ENCODE measurements around the gene PAK5. TPM values are rescaled to one million over a fixed set of nuclear protein-coding genes. Genes with fewer than 3 reads are reported as not detected.

The PAK5 gene
- total and polyA plus RNA-seq, 2 experiments from 2014 or later: 0.06 to 0.72 TPM

GRCh38 chr20:9498322-9498721, 340.6 kb downstream of the PAK5 start:
- no peaks in the 10 kb centered on the region for H3K9me3 ChIP-seq (ENCODE audit: low read depth)
- DNase-seq (ENCODE audit: low read depth in 1 of 2, low spot score in 1 of 2): no peak

DNA sequence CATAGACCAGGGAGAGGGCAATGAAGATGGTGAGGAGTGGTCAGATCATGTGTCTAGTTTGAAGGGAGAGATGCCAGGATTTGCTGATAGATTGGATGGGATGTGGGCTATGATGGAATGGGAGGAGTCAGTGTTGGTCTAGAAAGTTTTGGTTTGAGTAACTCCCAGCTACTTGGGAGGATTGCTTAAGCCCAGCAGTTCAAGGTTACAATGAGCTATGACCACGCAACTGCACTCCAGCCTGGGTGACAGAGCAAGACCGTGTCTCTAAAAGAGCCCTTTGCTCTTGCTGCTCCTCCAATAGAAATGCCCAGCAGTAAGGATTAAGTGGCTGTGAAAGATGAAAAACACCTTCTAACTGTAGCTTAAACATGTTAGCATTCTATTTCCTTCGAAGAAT, 342.7 kb downstream of the PAK5 start:
- H3K9me3 ChIP-seq (ENCODE audit: low read depth): no peaks in the 10 kb centered on the region
- peaks cover 13% of the 10 kb centered on the region for H3K27me3 ChIP-seq
- H3K4me1 ChIP-seq (ENCODE audit: low read depth): no peaks in the 10 kb centered on the region
- no peak for TF ChIP-seq CTCF (IDR thresholded peaks at IDR 0.05; ENCODE audit: low read depth, low read length)
- H3K4me3 ChIP-seq: no peak overlapping the region
- no peak overlapping the region for H3K27ac ChIP-seq
- no peak for DNase-seq (ENCODE audit: low read depth in 1 of 2, low spot score in 1 of 2)
- H3K36me3 ChIP-seq: no peaks in the 10 kb centered on the region

More at GRCh38 chr20:9498322-9498721, 340.6 kb downstream of the PAK5 start:
- Histone ChIP-seq H3K27me3 (peaks cover 32% of the 10 kb centered on the region), H3K36me3 (no peaks in the 10 kb centered on the region), H3K27ac (no peak overlapping the region), H3K4me1 (ENCODE audit: low read depth) (no peaks in the 10 kb centered on the region), H3K4me3 (no peak overlapping the region)
- TF ChIP-seq CTCF (IDR thresholded peaks at IDR 0.05; ENCODE audit: low read depth, low read length): no peak

GRCh38 chr20:9495701-9496100, 343.2 kb downstream of the PAK5 start:
- Histone ChIP-seq H3K36me3 (no peaks in the 10 kb centered on the region), H3K4me3 (no peak overlapping the region), H3K27me3 (peaks cover 9% of the 10 kb centered on the region), H3K9me3 (ENCODE audit: low read depth) (no peaks in the 10 kb centered on the region), H3K4me1 (ENCODE audit: low read depth) (no peaks in the 10 kb centered on the region), H3K27ac (no peak overlapping the region)
- no peak for TF ChIP-seq CTCF (IDR thresholded peaks at IDR 0.05; ENCODE audit: low read depth, low read length)
- no peak for DNase-seq (ENCODE audit: low read depth in 1 of 2, low spot score in 1 of 2)

GRCh38 chr20:9493803-9494202, 345.1 kb downstream of the PAK5 start:
- TF ChIP-seq CTCF (IDR thresholded peaks at IDR 0.05; ENCODE audit: low read depth, low read length): no peak
- Histone ChIP-seq H3K27ac (no peak overlapping the region), H3K4me3 (no peak overlapping the region), H3K36me3 (no peaks in the 10 kb centered on the region), H3K27me3 (no peaks in the 10 kb centered on the region), H3K4me1 (ENCODE audit: low read depth) (no peaks in the 10 kb centered on the region), H3K9me3 (ENCODE audit: low read depth) (no peaks in the 10 kb centered on the region)
- DNase-seq (ENCODE audit: low read depth in 1 of 2, low spot score in 1 of 2): no peak

DNA sequence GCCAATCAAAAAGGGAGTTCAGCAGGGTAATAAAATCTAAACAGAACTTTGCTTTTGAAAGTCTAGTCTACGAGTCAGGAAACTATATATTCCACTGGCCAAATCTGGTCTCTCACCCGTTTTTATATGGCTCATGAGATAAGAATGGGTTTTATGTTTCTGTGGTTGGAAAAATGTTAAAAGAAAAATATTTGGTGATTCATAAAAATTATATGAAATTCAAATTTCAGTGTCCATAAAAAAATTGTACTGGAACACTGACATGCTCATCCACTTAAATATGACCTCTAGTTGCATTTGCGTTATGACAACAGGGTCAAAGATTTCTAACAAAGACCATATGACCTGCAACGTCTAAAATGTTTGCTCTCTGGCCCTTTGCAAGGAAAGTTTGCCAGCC, 346.8 kb downstream of the PAK5 start:
- H3K27ac ChIP-seq: no peak overlapping the region
- no peaks in the 10 kb centered on the region for H3K27me3 ChIP-seq
- no peaks in the 10 kb centered on the region for H3K4me1 ChIP-seq (ENCODE audit: low read depth)
- DNase-seq (ENCODE audit: low read depth in 1 of 2, low spot score in 1 of 2): no peak
- H3K36me3 ChIP-seq: no peaks in the 10 kb centered on the region
- H3K9me3 ChIP-seq (ENCODE audit: low read depth): no peaks in the 10 kb centered on the region
- H3K4me3 ChIP-seq: no peak overlapping the region
- TF ChIP-seq CTCF (IDR thresholded peaks at IDR 0.05; ENCODE audit: low read depth, low read length): no peak

DNA sequence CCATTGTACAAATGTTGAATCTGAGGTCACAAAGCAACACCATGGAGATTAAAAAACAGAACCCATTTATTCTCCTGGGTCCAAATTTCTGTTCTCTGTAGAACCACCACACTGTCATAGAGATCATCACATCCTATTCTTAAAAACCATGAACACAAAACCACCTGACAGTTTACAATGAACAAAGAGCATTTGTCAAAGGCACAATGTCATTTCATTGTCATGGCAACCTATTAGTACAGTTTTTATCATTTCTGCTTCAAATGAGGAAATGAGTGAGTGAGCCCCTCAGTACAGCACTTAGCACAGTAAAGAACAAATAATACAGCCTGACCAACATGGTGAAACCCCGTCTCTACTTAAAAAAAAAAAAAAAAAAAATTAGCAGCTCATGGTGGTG, 347.6 kb downstream of the PAK5 start:
- Histone ChIP-seq H3K4me1 (ENCODE audit: low read depth) (no peaks in the 10 kb centered on the region), H3K9me3 (ENCODE audit: low read depth) (no peaks in the 10 kb centered on the region), H3K27ac (no peak overlapping the region), H3K36me3 (no peaks in the 10 kb centered on the region), H3K4me3 (no peak overlapping the region), H3K27me3 (no peaks in the 10 kb centered on the region)
- no peak for DNase-seq (ENCODE audit: low read depth in 1 of 2, low spot score in 1 of 2)
- TF ChIP-seq CTCF (IDR thresholded peaks at IDR 0.05; ENCODE audit: low read depth, low read length): no peak
